ENCODE data around the gene ZBTB39.

- TF ChIP-seq, protein P1, sequence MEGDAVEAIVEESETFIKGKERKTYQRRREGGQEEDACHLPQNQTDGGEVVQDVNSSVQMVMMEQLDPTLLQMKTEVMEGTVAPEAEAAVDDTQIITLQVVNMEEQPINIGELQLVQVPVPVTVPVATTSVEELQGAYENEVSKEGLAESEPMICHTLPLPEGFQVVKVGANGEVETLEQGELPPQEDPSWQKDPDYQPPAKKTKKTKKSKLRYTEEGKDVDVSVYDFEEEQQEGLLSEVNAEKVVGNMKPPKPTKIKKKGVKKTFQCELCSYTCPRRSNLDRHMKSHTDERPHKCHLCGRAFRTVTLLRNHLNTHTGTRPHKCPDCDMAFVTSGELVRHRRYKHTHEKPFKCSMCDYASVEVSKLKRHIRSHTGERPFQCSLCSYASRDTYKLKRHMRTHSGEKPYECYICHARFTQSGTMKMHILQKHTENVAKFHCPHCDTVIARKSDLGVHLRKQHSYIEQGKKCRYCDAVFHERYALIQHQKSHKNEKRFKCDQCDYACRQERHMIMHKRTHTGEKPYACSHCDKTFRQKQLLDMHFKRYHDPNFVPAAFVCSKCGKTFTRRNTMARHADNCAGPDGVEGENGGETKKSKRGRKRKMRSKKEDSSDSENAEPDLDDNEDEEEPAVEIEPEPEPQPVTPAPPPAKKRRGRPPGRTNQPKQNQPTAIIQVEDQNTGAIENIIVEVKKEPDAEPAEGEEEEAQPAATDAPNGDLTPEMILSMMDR (IDR thresholded peaks at IDR 0.05), result no peak
- no peak for TF ChIP-seq EZH2 (IDR thresholded peaks at IDR 0.05; ENCODE audit: borderline replicate concordance, insufficient read depth, low read depth, low read length, poor library complexity, severe bottlenecking)
Measured at GRCh38 chr12:57049890-57050289, 43.5 kb upstream of the ZBTB39 start, which contains the start of gene MYO1A.

Measured in B cell (primary cell).